B cell (primary cell): Measurements from ENCODE around the gene TTLL1. TPM values are rescaled to one million over a fixed set of nuclear protein-coding genes. Genes with fewer than 3 reads are reported as not detected.

ENCODE experiments used
- ATAC-seq: fragments of 200-7000 bp; cut with Tn5 transposase; one replicate; pipeline ENCODE4 v1.10.0; 2021; ENCODE audit warnings: low read depth, mild to moderate bottlenecking, moderate number of reproducible peaks, moderate library complexity
- CTCF ChIA-PET: fragments of 350-600 bp; sonication (Branson Sonifier 250); formaldehyde crosslinking; loops from one replicate; lab custom pipeline; 2021; ENCODE audit warnings: antibody characterized with exemption, inconsistent platforms; lab: Charles Lee
- POLR2A ChIA-PET: fragments of 350-600 bp; sonication (Branson Sonifier 250); formaldehyde crosslinking; loops from one replicate; lab custom pipeline; 2021; ENCODE audit warnings: antibody characterized with exemption; lab: Charles Lee
- DNase-seq: peaks from one replicate; pipeline ENCODE4 v3.0.0; 2013
- H2AFZ ChIP-seq: 2 replicates; pipeline ENCODE4 v1.6.1; 2012; ENCODE audit warnings: mild to moderate bottlenecking, low read depth, low read length; ENCODE audit not compliant: insufficient read depth, poor library complexity, severe bottlenecking
- H3K27ac ChIP-seq, 2 donors: 1 replicate in 1 of 2; 2 replicates in 1 of 2; pipeline ENCODE4 v1.5.1; 2012 to 2013; ENCODE audit warnings: low read length in 2 of 2, mild to moderate bottlenecking in 2 of 2, moderate library complexity in 1 of 2
- H3K27me3 ChIP-seq, 4 experiments: fragments of 200-600 bp in 1 of 4; sonication (generic) in 1 of 4; replicated peaks in 1 of 4; 1 replicate in 2 of 4; 2 replicates in 2 of 4; pipeline versions ENCODE4 v1.6.1 to v1.7.0; 2013 to 2016; ENCODE audit warnings: low read length in 3 of 4, mild to moderate bottlenecking in 2 of 4, mixed read lengths in 1 of 4, moderate library complexity in 1 of 4; ENCODE audit not compliant: insufficient read depth in 4 of 4, control insufficient read depth in 3 of 4; ENCODE audit errors: control extremely low read depth in 1 of 4
- H3K36me3 ChIP-seq, 2 experiments: replicated peaks in 1 of 2; 1 replicate in 1 of 2; 2 replicates in 1 of 2; pipeline versions ENCODE4 v1.6.1 to v1.7.1; 2013; ENCODE audit warnings: low read length in 1 of 2; ENCODE audit not compliant: insufficient read depth in 2 of 2, control insufficient read depth in 1 of 2; ENCODE audit errors: control extremely low read depth in 1 of 2, extremely low read depth in 1 of 2
- H3K4me1 ChIP-seq, 2 donors: fragments of 200-600 bp in 1 of 2; sonication (generic) in 1 of 2; 1 replicate in 1 of 2; 2 replicates in 1 of 2; pipeline versions ENCODE4 v1.5.1 to v1.6.1; 2013 to 2017; ENCODE audit warnings: low read length in 2 of 2; ENCODE audit not compliant: control insufficient read depth in 2 of 2, insufficient read depth in 2 of 2
- H3K4me2 ChIP-seq: replicated peaks from 2 replicates; pipeline ENCODE3; 2012; ENCODE audit warnings: mild to moderate bottlenecking, low read depth, low read length; ENCODE audit not compliant: poor library complexity, severe bottlenecking
- H3K4me3 ChIP-seq, 5 experiments: fragments of 200-600 bp in 1 of 5; sonication (generic) in 1 of 5; 1 replicate in 3 of 5; 2 replicates in 2 of 5; pipeline versions ENCODE4 v1.5.1 to v1.7.0; 2011 to 2016; ENCODE audit warnings: low read length in 4 of 5, mild to moderate bottlenecking in 4 of 5, low read depth in 2 of 5, control low read depth in 1 of 5, moderate library complexity in 1 of 5; ENCODE audit not compliant: insufficient read depth in 1 of 5; ENCODE audit errors: control extremely low read depth in 1 of 5, extremely low read depth in 1 of 5
- H3K79me2 ChIP-seq: fragments of 200-600 bp; sonication (generic); one replicate; pipeline ENCODE4 v1.6.0; 2016; ENCODE audit warnings: low read length; ENCODE audit not compliant: control insufficient read depth, insufficient read depth
- H3K9ac ChIP-seq: fragments of 200-600 bp; sonication (generic); 2 replicates; pipeline ENCODE4 v1.6.1; 2017; ENCODE audit warnings: mild to moderate bottlenecking, low read length, moderate library complexity
- H3K9me3 ChIP-seq, 3 donors: one replicate each; pipeline versions ENCODE4 v1.6.1 to v1.7.1; 2013; ENCODE audit warnings: low read length in 2 of 3; ENCODE audit not compliant: control insufficient read depth in 2 of 3, insufficient read depth in 1 of 3; ENCODE audit errors: control extremely low read depth in 1 of 3
- H4K20me1 ChIP-seq: 2 replicates; pipeline ENCODE4 v1.6.0; 2012; ENCODE audit warnings: mild to moderate bottlenecking, low read length; ENCODE audit not compliant: insufficient read depth, control insufficient read depth, poor library complexity, severe bottlenecking
- H3K27ac Mint-ChIP-seq: one replicate; pipeline ENCODE4 v1.8.0; 2021; ENCODE audit warnings: mixed read lengths
- H3K27me3 Mint-ChIP-seq: one replicate; pipeline ENCODE4 v1.8.0; 2021; ENCODE audit warnings: mixed read lengths
- H3K4me1 Mint-ChIP-seq: one replicate; pipeline ENCODE4 v1.8.0; 2021; ENCODE audit warnings: mixed read lengths
- H3K4me3 Mint-ChIP-seq: one replicate; pipeline ENCODE4 v1.8.0; 2021; ENCODE audit warnings: mixed read lengths
- H3K9me3 Mint-ChIP-seq: one replicate; pipeline ENCODE4 v1.8.0; 2022; ENCODE audit warnings: mixed read lengths; ENCODE audit not compliant: insufficient read depth
- EZH2 ChIP-seq: IDR thresholded peaks from 2 replicates; pipeline ENCODE4 v1.6.1; 2012; ENCODE audit warnings: borderline replicate concordance, low read depth, mild to moderate bottlenecking, moderate library complexity, low read length; ENCODE audit not compliant: insufficient read depth, poor library complexity, severe bottlenecking
- WGBS: methylation state at CpG from one replicate; pipeline ENCODE4 v1.1.5; 2013; ENCODE audit warnings: missing lambda C conversion rate; ENCODE audit not compliant: insufficient coverage; 5-methylcytosine and 5-hydroxymethylcytosine counted together
- intact Hi-C: fragments of 100-400 bp; cut with micrococcal nuclease; formaldehyde crosslinking; loops from one replicate; pipeline ENCODE4 v1.10.0; 2022
- polyA plus RNA-seq: library from polyadenylated mRNA; depleted of rRNA; stranded (reverse); fragments of >200 nt; gene quantifications from 2 replicates; pipeline ENCODE4 v1.2.3, GENCODE V29; 2012
- total RNA-seq, 2 donors: library from RNA; stranded (reverse); fragments of 120-200 nt in 1 of 2; gene quantifications; 1 replicate in 1 of 2; 2 replicates in 1 of 2; pipeline versions ENCODE4 v1.2.3 to v1.2.4, GENCODE V29; 2013 to 2022
- TF ChIP-seq, protein P1 (sequence below): fragments of 200-600 bp; IDR thresholded peaks from one replicate; pipeline ENCODE4 v1.8.0; 2022; ENCODE audit warnings: antibody characterized with exemption, mild to moderate bottlenecking

Gene TTLL1
- total and polyA plus RNA-seq, 2 donors (not counting 1 experiment from before 2014, with no cell fraction given) = 3.0 to 3.3 TPM

DNA sequence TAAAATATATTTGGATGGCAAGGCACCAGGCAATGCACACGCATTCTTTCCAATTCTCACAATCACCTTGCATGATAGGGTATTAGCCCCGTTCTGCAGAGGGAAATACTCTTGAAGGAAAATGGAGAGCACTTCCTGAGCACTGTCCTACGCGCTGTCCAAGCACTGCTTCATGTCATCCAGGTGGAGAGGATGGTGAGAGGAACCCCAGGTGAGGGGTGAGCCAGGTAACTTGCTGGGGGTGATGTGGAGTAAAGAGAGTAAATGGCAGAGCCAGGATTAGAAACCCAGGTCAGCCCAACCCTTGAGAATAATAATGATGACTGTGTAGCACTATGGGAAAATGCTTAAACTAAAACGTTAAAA, 73.5 kb downstream of the TTLL1 start:
- ATAC-seq (no peak), DNase-seq (no peak)
- peaks cover 48% of the 10 kb centered on the region for H3K79me2 ChIP-seq
- H3K4me1 Mint-ChIP-seq = peaks cover 30% of the 10 kb centered on the region
- WGBS = 12% methylated on average over 4 of the region's 5 CpGs
- POLR2A ChIA-PET = interaction anchor here (0.6 to 1.9 kb wide), 6 partner anchors 11 to 401 kb away, joined by 3 to 9 read pairs (median 4); partner anchors contain the start of gene POLDIP3
- no peaks in the 10 kb centered on the region for H3K27me3 Mint-ChIP-seq
- peak overlapping the region; percentile 98 for H3K4me3 Mint-ChIP-seq
- H3K4me2 ChIP-seq = peak overlapping the region; percentile 99
- intact Hi-C loops = loop anchor here (2.0 kb wide), 4 partner anchors 73 to 401 kb away; partner anchors contain the start of genes ARFGAP3, POLDIP3 and TTLL1
- peak overlapping the region; percentile 65 to 96 (median 76) for H3K4me3 ChIP-seq
- H3K9me3 ChIP-seq = no peaks in the 10 kb centered on the region
- H4K20me1 ChIP-seq = peaks cover 27% of the 10 kb centered on the region
- H3K4me1 ChIP-seq = peaks cover 13 to 19% of the 10 kb centered on the region in 2 donors
- H2AFZ ChIP-seq = peak overlapping the region; percentile 81
- H3K9me3 Mint-ChIP-seq = no peaks in the 10 kb centered on the region
- CTCF ChIA-PET = interaction anchor here (0.6 to 1.9 kb wide), 5 partner anchors 11 to 173 kb away, joined by 3 to 9 read pairs (median 5); no protein-coding TSS in a partner anchor
- H3K27ac Mint-ChIP-seq = peak overlapping the region; percentile 98
- H3K36me3 ChIP-seq = no peaks in the 10 kb centered on the region
- H3K27me3 ChIP-seq = no peaks in the 10 kb centered on the region
- H3K9ac ChIP-seq = peak overlapping the region; percentile 88
- no peak for TF ChIP-seq EZH2
- TF ChIP-seq, protein P1, sequence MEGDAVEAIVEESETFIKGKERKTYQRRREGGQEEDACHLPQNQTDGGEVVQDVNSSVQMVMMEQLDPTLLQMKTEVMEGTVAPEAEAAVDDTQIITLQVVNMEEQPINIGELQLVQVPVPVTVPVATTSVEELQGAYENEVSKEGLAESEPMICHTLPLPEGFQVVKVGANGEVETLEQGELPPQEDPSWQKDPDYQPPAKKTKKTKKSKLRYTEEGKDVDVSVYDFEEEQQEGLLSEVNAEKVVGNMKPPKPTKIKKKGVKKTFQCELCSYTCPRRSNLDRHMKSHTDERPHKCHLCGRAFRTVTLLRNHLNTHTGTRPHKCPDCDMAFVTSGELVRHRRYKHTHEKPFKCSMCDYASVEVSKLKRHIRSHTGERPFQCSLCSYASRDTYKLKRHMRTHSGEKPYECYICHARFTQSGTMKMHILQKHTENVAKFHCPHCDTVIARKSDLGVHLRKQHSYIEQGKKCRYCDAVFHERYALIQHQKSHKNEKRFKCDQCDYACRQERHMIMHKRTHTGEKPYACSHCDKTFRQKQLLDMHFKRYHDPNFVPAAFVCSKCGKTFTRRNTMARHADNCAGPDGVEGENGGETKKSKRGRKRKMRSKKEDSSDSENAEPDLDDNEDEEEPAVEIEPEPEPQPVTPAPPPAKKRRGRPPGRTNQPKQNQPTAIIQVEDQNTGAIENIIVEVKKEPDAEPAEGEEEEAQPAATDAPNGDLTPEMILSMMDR = no peak
- peak overlapping the region; percentile 66 to 80 for H3K27ac ChIP-seq
